Liver (tissue), 9 donors: ENCODE results near the gene EFCAB7. TPM values are rescaled to one million over a fixed set of nuclear protein-coding genes. Genes with fewer than 3 reads are reported as not detected.

Source experiments
- DNase-seq: peaks from one replicate; pipeline ENCODE4 v3.0.0-alpha.2; 2017; ENCODE audit warnings: low spot score
- H3K27ac ChIP-seq, 2 donors: one replicate each; pipeline ENCODE4 v1.7.0; 2013; ENCODE audit warnings: inconsistent platforms in 2 of 2, low read length in 2 of 2, control low read depth in 1 of 2, low read depth in 1 of 2, mild to moderate bottlenecking in 1 of 2
- H3K27me3 ChIP-seq, 4 donors: one replicate each; pipeline versions ENCODE4 v1.6.1 to v1.7.0; 2013; ENCODE audit warnings: low read length in 3 of 4, inconsistent platforms in 1 of 4, mild to moderate bottlenecking in 1 of 4, moderate library complexity in 1 of 4; ENCODE audit not compliant: control insufficient read depth in 4 of 4, insufficient read depth in 4 of 4
- H3K36me3 ChIP-seq, 4 donors: one replicate each; pipeline versions ENCODE4 v1.6.1 to v1.7.0; 2013; ENCODE audit warnings: low read length in 3 of 4, mild to moderate bottlenecking in 3 of 4, low read depth in 1 of 4, moderate library complexity in 1 of 4; ENCODE audit not compliant: control insufficient read depth in 4 of 4, insufficient read depth in 3 of 4
- H3K4me1 ChIP-seq, 4 donors: one replicate each; pipeline versions ENCODE4 v1.6.1 to v1.7.0; 2013; ENCODE audit warnings: low read length in 3 of 4, mild to moderate bottlenecking in 3 of 4, moderate library complexity in 1 of 4; ENCODE audit not compliant: control insufficient read depth in 4 of 4, insufficient read depth in 4 of 4
- H3K4me3 ChIP-seq, 3 donors: one replicate each; pipeline versions ENCODE4 v1.6.1 to v1.7.0; 2013; ENCODE audit warnings: low read length in 3 of 3, control low read depth in 1 of 3, low read depth in 1 of 3, mild to moderate bottlenecking in 1 of 3
- H3K9ac ChIP-seq, 2 donors: one replicate each; pipeline ENCODE4 v1.7.0; 2013; ENCODE audit warnings: low read length in 2 of 2, mild to moderate bottlenecking in 2 of 2, moderate library complexity in 2 of 2, control low read depth in 1 of 2, low read depth in 1 of 2
- H3K9me3 ChIP-seq, 4 donors: one replicate each; pipeline versions ENCODE4 v1.6.1 to v1.7.0; 2013; ENCODE audit warnings: low read length in 3 of 4; ENCODE audit not compliant: control insufficient read depth in 4 of 4
- EGR1 ChIP-seq, 2 donors: IDR thresholded peaks; 2 replicates each; pipeline ENCODE4 v1.6.1; 2016 to 2018; ENCODE audit warnings: antibody characterized with exemption in 2 of 2, low read depth in 2 of 2
- FOXA1 ChIP-seq: IDR thresholded peaks from 2 replicates; pipeline ENCODE4 v1.6.1; 2016; ENCODE audit warnings: antibody characterized with exemption
- FOXA2 ChIP-seq: IDR thresholded peaks from 2 replicates; pipeline ENCODE4 v1.6.1; 2016; ENCODE audit warnings: antibody characterized with exemption
- GABPA ChIP-seq, 2 donors: IDR thresholded peaks in 1 of 2; conservative IDR thresholded peaks in 1 of 2; 2 replicates each; pipeline ENCODE4 v1.6.1; 2016; ENCODE audit warnings: antibody characterized with exemption in 2 of 2, mild to moderate bottlenecking in 1 of 2, moderate library complexity in 1 of 2
- HNF4A ChIP-seq, 2 donors: conservative IDR thresholded peaks; 2 replicates each; pipeline ENCODE4 v1.6.1; 2016; ENCODE audit warnings: antibody characterized with exemption in 2 of 2, mild to moderate bottlenecking in 2 of 2
- HNF4G ChIP-seq: IDR thresholded peaks from 2 replicates; pipeline ENCODE4 v1.6.1; 2016; ENCODE audit warnings: antibody characterized with exemption
- JUND ChIP-seq, 2 donors: IDR thresholded peaks; 2 replicates each; pipeline ENCODE4 v1.6.1; 2016; ENCODE audit warnings: antibody characterized with exemption in 2 of 2
- NR2F2 ChIP-seq: IDR thresholded peaks from 2 replicates; pipeline ENCODE4 v1.6.1; 2016; ENCODE audit warnings: antibody characterized with exemption
- RAD21 ChIP-seq, 2 donors: IDR thresholded peaks; 2 replicates each; pipeline ENCODE4 v1.6.1; 2016; ENCODE audit warnings: antibody characterized with exemption in 2 of 2, mild to moderate bottlenecking in 2 of 2
- RXRA ChIP-seq, 2 donors: IDR thresholded peaks; 2 replicates each; pipeline ENCODE4 v1.6.1; 2017 to 2018; ENCODE audit warnings: antibody characterized with exemption in 2 of 2, mild to moderate bottlenecking in 1 of 2
- SP1 ChIP-seq: IDR thresholded peaks from 2 replicates; pipeline ENCODE4 v1.6.1; 2018; ENCODE audit warnings: antibody characterized with exemption, mild to moderate bottlenecking
- TAF1 ChIP-seq: conservative IDR thresholded peaks from 2 replicates; pipeline ENCODE4 v1.6.1; 2016; ENCODE audit warnings: antibody characterized with exemption, mild to moderate bottlenecking
- YY1 ChIP-seq: IDR thresholded peaks from 2 replicates; pipeline ENCODE4 v1.6.1; 2016; ENCODE audit warnings: antibody characterized with exemption, mild to moderate bottlenecking
- WGBS: extraction: QIAGEN DNeasy Blood & Tissue Kit; methylation state at CpG from one replicate; pipeline ENCODE4 v1.1.7; 2013; 5-methylcytosine and 5-hydroxymethylcytosine counted together
- polyA plus RNA-seq, 2 donors: library from polyadenylated mRNA; stranded (reverse) in 1 of 2; unstranded in 1 of 2; fragments of 200-250 nt in 1 of 2; fragments of >200 nt in 1 of 2; fragmentation: Nextera tagmentation in 1 of 2; extraction: Ambion mirVana in 1 of 2; gene quantifications; one replicate each; pipeline versions ENCODE4 v1.2.1 to v1.2.3, GENCODE V29; 2013 to 2015
- total RNA-seq, 2 donors: library from RNA; depleted of rRNA; stranded (reverse); fragments of >200 nt; gene quantifications; one replicate each; pipeline ENCODE4 v1.2.3, GENCODE V29; 2014
- TF ChIP-seq, protein P1 (sequence below): IDR thresholded peaks from 2 replicates; pipeline ENCODE4 v1.6.1; 2016; ENCODE audit warnings: antibody characterized with exemption
- TF ChIP-seq, protein P2 (sequence below): IDR thresholded peaks from 2 replicates; pipeline ENCODE4 v1.6.1; 2016; ENCODE audit warnings: antibody characterized with exemption
- TF ChIP-seq, protein P3 (sequence below): IDR thresholded peaks from 2 replicates; pipeline ENCODE4 v1.6.1; 2016; ENCODE audit warnings: antibody characterized with exemption, mild to moderate bottlenecking
- TF ChIP-seq, protein P4 (sequence below): fragments of 150-350 bp; IDR thresholded peaks from 2 replicates; pipeline ENCODE4 v1.5.1; 2017; ENCODE audit warnings: improper control_type of control experiment, low read depth, low read length; ENCODE audit not compliant: missing input control
- TF ChIP-seq, protein P5 (sequence below): IDR thresholded peaks from 2 replicates; pipeline ENCODE4 v1.6.1; 2016; ENCODE audit warnings: antibody characterized with exemption
- donor health status: healthy.
- donor health status: healthy.
- donor health status: healthy.
- donor health status: healthy.
- donor health status: healthy.

The EFCAB7 gene
- total and polyA plus RNA-seq, 4 donors: 0.70 to 2.6 (median 1.9) TPM

DNA sequence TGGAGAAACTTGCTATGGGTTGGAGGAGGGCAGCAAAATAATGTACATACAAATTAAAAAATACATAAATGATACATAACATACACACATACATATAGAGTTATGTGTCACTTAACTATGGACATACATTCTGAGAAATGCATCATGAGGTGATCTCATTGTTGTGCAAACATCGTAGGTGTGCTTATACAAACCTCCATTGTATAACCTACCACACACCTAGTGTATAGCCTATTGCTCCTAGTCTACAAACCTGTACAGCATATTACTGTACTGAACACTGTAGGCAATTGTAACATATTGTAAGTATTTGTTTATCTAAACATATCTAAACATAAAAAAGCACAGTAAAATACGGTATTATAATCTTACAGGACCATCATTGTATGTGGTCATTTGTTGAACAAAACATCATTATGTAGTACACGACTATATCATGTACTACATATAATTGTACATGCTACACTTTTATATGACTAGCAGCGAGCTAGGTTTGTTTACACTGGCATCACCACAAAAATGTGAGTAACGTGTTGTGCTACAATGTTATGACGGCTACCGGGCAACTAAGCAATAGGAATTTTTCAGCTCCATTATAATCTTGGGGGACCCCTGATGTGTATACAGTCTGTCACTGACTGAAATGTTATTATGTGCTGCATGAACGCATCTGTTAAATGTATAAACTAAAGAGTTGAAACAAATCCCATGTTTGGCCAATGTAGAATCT is 35.8 kb upstream of the EFCAB7 start:
- WGBS: 81% methylated on average over 8 of the region's 8 CpGs
- Histone ChIP-seq H3K4me3 (no peak overlapping the region), H3K9ac (no peak overlapping the region), H3K27me3 (no peaks in the 10 kb centered on the region), H3K27ac (no peak overlapping the region), H3K36me3 (no peaks in the 10 kb centered on the region), H3K4me1 (no peaks in the 10 kb centered on the region), H3K9me3 (no peaks in the 10 kb centered on the region)
- no peak for TF ChIP-seq FOXA2
- no peak for TF ChIP-seq EGR1 (IDR thresholded peaks at IDR 0.05; ENCODE audit: low read depth in 2 of 2)
- TF ChIP-seq RXRA (IDR thresholded peaks at IDR 0.05): no peak
- TF ChIP-seq HNF4A (conservative IDR thresholded peaks at IDR 0.05): no peak
- no peak for TF ChIP-seq FOXA1
- TF ChIP-seq SP1: no peak
- TF ChIP-seq, protein P1, sequence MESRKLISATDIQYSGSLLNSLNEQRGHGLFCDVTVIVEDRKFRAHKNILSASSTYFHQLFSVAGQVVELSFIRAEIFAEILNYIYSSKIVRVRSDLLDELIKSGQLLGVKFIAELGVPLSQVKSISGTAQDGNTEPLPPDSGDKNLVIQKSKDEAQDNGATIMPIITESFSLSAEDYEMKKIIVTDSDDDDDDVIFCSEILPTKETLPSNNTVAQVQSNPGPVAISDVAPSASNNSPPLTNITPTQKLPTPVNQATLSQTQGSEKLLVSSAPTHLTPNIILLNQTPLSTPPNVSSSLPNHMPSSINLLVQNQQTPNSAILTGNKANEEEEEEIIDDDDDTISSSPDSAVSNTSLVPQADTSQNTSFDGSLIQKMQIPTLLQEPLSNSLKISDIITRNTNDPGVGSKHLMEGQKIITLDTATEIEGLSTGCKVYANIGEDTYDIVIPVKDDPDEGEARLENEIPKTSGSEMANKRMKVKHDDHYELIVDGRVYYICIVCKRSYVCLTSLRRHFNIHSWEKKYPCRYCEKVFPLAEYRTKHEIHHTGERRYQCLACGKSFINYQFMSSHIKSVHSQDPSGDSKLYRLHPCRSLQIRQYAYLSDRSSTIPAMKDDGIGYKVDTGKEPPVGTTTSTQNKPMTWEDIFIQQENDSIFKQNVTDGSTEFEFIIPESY: no peak
- no peak for DNase-seq

DNA sequence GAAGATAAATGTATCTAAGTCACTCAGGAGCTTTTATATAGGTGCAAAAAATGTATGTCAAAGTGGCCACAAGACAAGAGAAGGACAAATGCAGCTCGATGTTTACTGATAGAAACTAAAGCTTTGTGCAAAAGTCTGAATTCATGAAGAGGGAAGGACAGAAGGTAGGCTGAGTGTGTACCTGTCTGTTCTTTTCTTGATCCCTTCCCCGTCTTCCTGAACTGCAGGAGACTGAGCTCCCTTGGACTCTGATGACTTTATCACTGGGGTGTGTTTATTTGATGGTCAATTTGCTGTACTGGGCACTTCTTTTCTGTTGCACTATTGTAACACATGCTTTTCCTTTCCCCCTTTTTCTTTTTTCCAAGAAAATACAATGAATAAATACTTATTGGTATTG is 25.7 kb upstream of the EFCAB7 start:
- TF ChIP-seq, protein P2, sequence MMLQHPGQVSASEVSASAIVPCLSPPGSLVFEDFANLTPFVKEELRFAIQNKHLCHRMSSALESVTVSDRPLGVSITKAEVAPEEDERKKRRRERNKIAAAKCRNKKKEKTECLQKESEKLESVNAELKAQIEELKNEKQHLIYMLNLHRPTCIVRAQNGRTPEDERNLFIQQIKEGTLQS: no peak
- TF ChIP-seq JUND (IDR thresholded peaks at IDR 0.05): no peak
- no peak for TF ChIP-seq GABPA (IDR thresholded peaks at IDR 0.05 in 1 of 2, conservative IDR thresholded peaks at IDR 0.05 in 1 of 2)
- no peak for TF ChIP-seq FOXA1
- TF ChIP-seq, protein P1: no peak
- TF ChIP-seq FOXA2: no peak
- TF ChIP-seq TAF1: no peak
- no peak for TF ChIP-seq RXRA (IDR thresholded peaks at IDR 0.05)
- TF ChIP-seq RAD21 (IDR thresholded peaks at IDR 0.05): no peak
- no peak for TF ChIP-seq HNF4A (conservative IDR thresholded peaks at IDR 0.05)
- no peak for TF ChIP-seq SP1
- no peak for TF ChIP-seq HNF4G
- TF ChIP-seq NR2F2: no peak
- TF ChIP-seq, protein P3, sequence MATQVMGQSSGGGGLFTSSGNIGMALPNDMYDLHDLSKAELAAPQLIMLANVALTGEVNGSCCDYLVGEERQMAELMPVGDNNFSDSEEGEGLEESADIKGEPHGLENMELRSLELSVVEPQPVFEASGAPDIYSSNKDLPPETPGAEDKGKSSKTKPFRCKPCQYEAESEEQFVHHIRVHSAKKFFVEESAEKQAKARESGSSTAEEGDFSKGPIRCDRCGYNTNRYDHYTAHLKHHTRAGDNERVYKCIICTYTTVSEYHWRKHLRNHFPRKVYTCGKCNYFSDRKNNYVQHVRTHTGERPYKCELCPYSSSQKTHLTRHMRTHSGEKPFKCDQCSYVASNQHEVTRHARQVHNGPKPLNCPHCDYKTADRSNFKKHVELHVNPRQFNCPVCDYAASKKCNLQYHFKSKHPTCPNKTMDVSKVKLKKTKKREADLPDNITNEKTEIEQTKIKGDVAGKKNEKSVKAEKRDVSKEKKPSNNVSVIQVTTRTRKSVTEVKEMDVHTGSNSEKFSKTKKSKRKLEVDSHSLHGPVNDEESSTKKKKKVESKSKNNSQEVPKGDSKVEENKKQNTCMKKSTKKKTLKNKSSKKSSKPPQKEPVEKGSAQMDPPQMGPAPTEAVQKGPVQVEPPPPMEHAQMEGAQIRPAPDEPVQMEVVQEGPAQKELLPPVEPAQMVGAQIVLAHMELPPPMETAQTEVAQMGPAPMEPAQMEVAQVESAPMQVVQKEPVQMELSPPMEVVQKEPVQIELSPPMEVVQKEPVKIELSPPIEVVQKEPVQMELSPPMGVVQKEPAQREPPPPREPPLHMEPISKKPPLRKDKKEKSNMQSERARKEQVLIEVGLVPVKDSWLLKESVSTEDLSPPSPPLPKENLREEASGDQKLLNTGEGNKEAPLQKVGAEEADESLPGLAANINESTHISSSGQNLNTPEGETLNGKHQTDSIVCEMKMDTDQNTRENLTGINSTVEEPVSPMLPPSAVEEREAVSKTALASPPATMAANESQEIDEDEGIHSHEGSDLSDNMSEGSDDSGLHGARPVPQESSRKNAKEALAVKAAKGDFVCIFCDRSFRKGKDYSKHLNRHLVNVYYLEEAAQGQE: no peak
- TF ChIP-seq, protein P4, sequence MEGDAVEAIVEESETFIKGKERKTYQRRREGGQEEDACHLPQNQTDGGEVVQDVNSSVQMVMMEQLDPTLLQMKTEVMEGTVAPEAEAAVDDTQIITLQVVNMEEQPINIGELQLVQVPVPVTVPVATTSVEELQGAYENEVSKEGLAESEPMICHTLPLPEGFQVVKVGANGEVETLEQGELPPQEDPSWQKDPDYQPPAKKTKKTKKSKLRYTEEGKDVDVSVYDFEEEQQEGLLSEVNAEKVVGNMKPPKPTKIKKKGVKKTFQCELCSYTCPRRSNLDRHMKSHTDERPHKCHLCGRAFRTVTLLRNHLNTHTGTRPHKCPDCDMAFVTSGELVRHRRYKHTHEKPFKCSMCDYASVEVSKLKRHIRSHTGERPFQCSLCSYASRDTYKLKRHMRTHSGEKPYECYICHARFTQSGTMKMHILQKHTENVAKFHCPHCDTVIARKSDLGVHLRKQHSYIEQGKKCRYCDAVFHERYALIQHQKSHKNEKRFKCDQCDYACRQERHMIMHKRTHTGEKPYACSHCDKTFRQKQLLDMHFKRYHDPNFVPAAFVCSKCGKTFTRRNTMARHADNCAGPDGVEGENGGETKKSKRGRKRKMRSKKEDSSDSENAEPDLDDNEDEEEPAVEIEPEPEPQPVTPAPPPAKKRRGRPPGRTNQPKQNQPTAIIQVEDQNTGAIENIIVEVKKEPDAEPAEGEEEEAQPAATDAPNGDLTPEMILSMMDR: no peak
- TF ChIP-seq YY1: no peak
- TF ChIP-seq, protein P5, sequence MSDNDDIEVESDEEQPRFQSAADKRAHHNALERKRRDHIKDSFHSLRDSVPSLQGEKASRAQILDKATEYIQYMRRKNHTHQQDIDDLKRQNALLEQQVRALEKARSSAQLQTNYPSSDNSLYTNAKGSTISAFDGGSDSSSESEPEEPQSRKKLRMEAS: no peak
- no peak overlapping the region for H3K4me3 ChIP-seq
- WGBS: 91% methylated on average over 2 of the region's 2 CpGs
- no peak overlapping the region for H3K9ac ChIP-seq
- no peaks in the 10 kb centered on the region for H3K27me3 ChIP-seq
- H3K9me3 ChIP-seq: no peaks in the 10 kb centered on the region
- DNase-seq: no peak
- H3K27ac ChIP-seq: no peak overlapping the region
- H3K36me3 ChIP-seq: no peaks in the 10 kb centered on the region
- H3K4me1 ChIP-seq: no peaks in the 10 kb centered on the region
